GM18870 (cell line): ENCODE results near the gene TMEM201.
A peak's percentile ranks its signal among the peaks of the same experiment; 100 is the strongest.
"Not testable (repeated sequence)": the region's sequence is repeated elsewhere in the genome, so short reads cannot be mapped to it uniquely, and the experiment has no call there.

Experiments used
- ATAC-seq: cut with Tn5 transposase; IDR thresholded peaks from one replicate; pipeline ENCODE4 v1.9.1; 2021; ENCODE audit warnings: moderate library complexity; ENCODE audit not compliant: unreplicated experiment

The TMEM201 gene

GRCh38 chr1:9588551-9589143 is at the start of gene TMEM201:
TSS of gene TMEM201 (plus strand) at chr1:9588911. CDS start at chr1:9588931, 20 bp downstream.
- ATAC-seq, result no peak

GRCh38 chr1:9539165-9539828 is 49.4 kb upstream of the TMEM201 start, which contains the start of gene SLC25A33:
TSS of gene SLC25A33 (plus strand) at chr1:9539465. CDS start at chr1:9539692, 227 bp downstream.
- peak; percentile 78 for ATAC-seq

- peak; percentile 34 for ATAC-seq
Observed at GRCh38 chr1:9539829-9540550, 48.7 kb upstream of the TMEM201 start.

GRCh38 chr1:9542430-9542829 is 46.3 kb upstream of the TMEM201 start:
- ATAC-seq, result no peak

GRCh38 chr1:9544926-9545325 is 43.8 kb upstream of the TMEM201 start:
- no peak for ATAC-seq

- ATAC-seq, result no peak
Observed at GRCh38 chr1:9549955-9550546, 38.7 kb upstream of the TMEM201 start.

- ATAC-seq, result no peak
Observed at GRCh38 chr1:9551984-9552383, 36.7 kb upstream of the TMEM201 start.

GRCh38 chr1:9553736-9554144 is 35.0 kb upstream of the TMEM201 start:
- ATAC-seq, result no peak

GRCh38 chr1:9555942-9556341 is 32.8 kb upstream of the TMEM201 start:
- ATAC-seq, result no peak

GRCh38 chr1:9557624-9558023 is 31.1 kb upstream of the TMEM201 start:
- ATAC-seq, result no peak

GRCh38 chr1:9558271-9558945 is 30.3 kb upstream of the TMEM201 start:
- no peak for ATAC-seq

- no peak for ATAC-seq
Observed at GRCh38 chr1:9558946-9559545, 29.7 kb upstream of the TMEM201 start.

GRCh38 chr1:9559673-9560072 is 29.0 kb upstream of the TMEM201 start:
- no peak for ATAC-seq

- ATAC-seq, result not testable (repeated sequence)
Observed at GRCh38 chr1:9560090-9560489, 28.6 kb upstream of the TMEM201 start.

GRCh38 chr1:9561429-9561828 is 27.3 kb upstream of the TMEM201 start:
- ATAC-seq, result no peak

GRCh38 chr1:9569267-9569666 is 19.4 kb upstream of the TMEM201 start:
- no peak for ATAC-seq

- ATAC-seq, result not testable (repeated sequence)
Observed at GRCh38 chr1:9570886-9571529, 17.7 kb upstream of the TMEM201 start.

- no peak for ATAC-seq
Observed at GRCh38 chr1:9573723-9574122, 15.0 kb upstream of the TMEM201 start.

GRCh38 chr1:9575486-9575885 is 13.2 kb upstream of the TMEM201 start:
- no peak for ATAC-seq

- ATAC-seq, result no peak
Observed at GRCh38 chr1:9576903-9577302, 11.8 kb upstream of the TMEM201 start.
